Ureter (tissue), 1 donor: ENCODE results near the gene DHX34. TPM values are rescaled to one million over a fixed set of nuclear protein-coding genes. Genes with fewer than 3 reads are reported as not detected.

Source experiments
- total RNA-seq: library from RNA; stranded (reverse); gene quantifications from one replicate; pipeline ENCODE4 v1.2.4, GENCODE V29; 2023
- donor health status: DM: yes; HTN: yes; CAD: no.

Gene DHX34
- total RNA-seq, 1 donor from 2014 or later = 20.6 TPM

Other genes with a start within 250 kb of the DHX34 start
- 55.1 TPM for gene ZC3H4, start 235.5 kb upstream of the DHX34 start, total RNA-seq
- gene SAE1, start 218.5 kb upstream of the DHX34 start, total RNA-seq = 56.9 TPM
- gene BBC3, start 118.1 kb upstream of the DHX34 start, total RNA-seq = 9.9 TPM
- gene CCDC9, start 92.8 kb upstream of the DHX34 start, total RNA-seq = 37.2 TPM
- 22.2 TPM for gene INAFM1, start 74.4 kb upstream of the DHX34 start, total RNA-seq
- gene C5AR1, start 39.5 kb upstream of the DHX34 start, total RNA-seq = 5.1 TPM
- gene C5AR2, start 17.1 kb upstream of the DHX34 start, total RNA-seq = 2.1 TPM
- gene MEIS3, start 70.2 kb downstream of the DHX34 start, total RNA-seq = 20.0 TPM
- gene SLC8A2, start 122.6 kb downstream of the DHX34 start, total RNA-seq = 2.7 TPM
- gene KPTN, start 134.9 kb downstream of the DHX34 start, total RNA-seq = 13.9 TPM
- gene NAPA, start 165.7 kb downstream of the DHX34 start, total RNA-seq = 158 TPM
- 0.70 TPM for gene ZNF541, start 223.8 kb downstream of the DHX34 start, total RNA-seq